PFSK-1 (cell line): ENCODE results near the gene CNOT4.

Experiments
- FOXP2 ChIP-seq: optimal IDR thresholded peaks from 2 replicates; pipeline ENCODE3; 2011; ENCODE audit warnings: borderline replicate concordance, control low read depth, inconsistent platforms; ENCODE audit not compliant: insufficient read depth; ENCODE audit errors: extremely low read length, extremely low read depth
- POLR2AphosphoS5 ChIP-seq: IDR thresholded peaks from 2 replicates; pipeline ENCODE4 v1.6.1; 2012; ENCODE audit warnings: low read depth, mild to moderate bottlenecking, control low read depth, low read length, moderate library complexity
- SIN3A ChIP-seq: IDR thresholded peaks from 2 replicates; pipeline ENCODE4 v1.6.1; 2012; ENCODE audit warnings: mild to moderate bottlenecking, low read length, moderate library complexity, borderline replicate concordance; ENCODE audit not compliant: insufficient read depth
- TAF1 ChIP-seq: IDR thresholded peaks from 2 replicates; pipeline ENCODE4 v1.6.1; 2012; ENCODE audit warnings: low read length, control low read depth, borderline replicate concordance; ENCODE audit not compliant: insufficient read depth
- TF ChIP-seq, protein P1 (sequence below), 2 experiments: IDR thresholded peaks; 2 replicates each; pipeline versions ENCODE4 v1.6.1 to v1.8.0; 2011 to 2012; ENCODE audit warnings: low read depth in 2 of 2, low read length in 2 of 2, control low read depth in 1 of 2, inconsistent platforms in 1 of 2, mild to moderate bottlenecking in 1 of 2, moderate library complexity in 1 of 2; ENCODE audit not compliant: insufficient read depth in 1 of 2

Gene CNOT4

DNA sequence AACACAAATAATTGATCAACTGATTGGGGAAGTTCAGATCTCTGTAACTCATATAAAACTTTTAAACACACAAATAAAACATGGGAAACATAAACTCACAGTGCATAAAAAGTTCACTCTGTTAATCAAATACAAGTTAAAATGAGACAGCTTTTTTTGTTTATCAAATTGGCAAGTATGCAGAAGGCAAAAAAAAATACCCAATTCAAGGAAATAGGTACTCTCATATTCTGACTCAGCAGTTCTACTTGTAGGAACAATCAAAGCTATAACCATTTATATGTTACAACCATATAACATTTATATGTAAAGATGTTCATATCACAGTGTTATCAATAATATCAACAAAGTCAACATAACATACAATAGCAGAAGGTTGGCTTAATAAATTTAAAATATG, 102.0 kb downstream of the CNOT4 start:
- TF ChIP-seq, protein P1, sequence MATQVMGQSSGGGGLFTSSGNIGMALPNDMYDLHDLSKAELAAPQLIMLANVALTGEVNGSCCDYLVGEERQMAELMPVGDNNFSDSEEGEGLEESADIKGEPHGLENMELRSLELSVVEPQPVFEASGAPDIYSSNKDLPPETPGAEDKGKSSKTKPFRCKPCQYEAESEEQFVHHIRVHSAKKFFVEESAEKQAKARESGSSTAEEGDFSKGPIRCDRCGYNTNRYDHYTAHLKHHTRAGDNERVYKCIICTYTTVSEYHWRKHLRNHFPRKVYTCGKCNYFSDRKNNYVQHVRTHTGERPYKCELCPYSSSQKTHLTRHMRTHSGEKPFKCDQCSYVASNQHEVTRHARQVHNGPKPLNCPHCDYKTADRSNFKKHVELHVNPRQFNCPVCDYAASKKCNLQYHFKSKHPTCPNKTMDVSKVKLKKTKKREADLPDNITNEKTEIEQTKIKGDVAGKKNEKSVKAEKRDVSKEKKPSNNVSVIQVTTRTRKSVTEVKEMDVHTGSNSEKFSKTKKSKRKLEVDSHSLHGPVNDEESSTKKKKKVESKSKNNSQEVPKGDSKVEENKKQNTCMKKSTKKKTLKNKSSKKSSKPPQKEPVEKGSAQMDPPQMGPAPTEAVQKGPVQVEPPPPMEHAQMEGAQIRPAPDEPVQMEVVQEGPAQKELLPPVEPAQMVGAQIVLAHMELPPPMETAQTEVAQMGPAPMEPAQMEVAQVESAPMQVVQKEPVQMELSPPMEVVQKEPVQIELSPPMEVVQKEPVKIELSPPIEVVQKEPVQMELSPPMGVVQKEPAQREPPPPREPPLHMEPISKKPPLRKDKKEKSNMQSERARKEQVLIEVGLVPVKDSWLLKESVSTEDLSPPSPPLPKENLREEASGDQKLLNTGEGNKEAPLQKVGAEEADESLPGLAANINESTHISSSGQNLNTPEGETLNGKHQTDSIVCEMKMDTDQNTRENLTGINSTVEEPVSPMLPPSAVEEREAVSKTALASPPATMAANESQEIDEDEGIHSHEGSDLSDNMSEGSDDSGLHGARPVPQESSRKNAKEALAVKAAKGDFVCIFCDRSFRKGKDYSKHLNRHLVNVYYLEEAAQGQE (IDR thresholded peaks at IDR 0.05; ENCODE audit: insufficient read depth in 1 of 2, low read depth in 2 of 2, low read length in 2 of 2): no peak
- TF ChIP-seq TAF1: no peak
- TF ChIP-seq POLR2AphosphoS5: no peak
- no peak for TF ChIP-seq SIN3A
- TF ChIP-seq FOXP2: no peak

GRCh38 chr7:135406918-135407317, 103.0 kb downstream of the CNOT4 start:
- TF ChIP-seq, protein P1 (IDR thresholded peaks at IDR 0.05; ENCODE audit: insufficient read depth in 1 of 2, low read depth in 2 of 2, low read length in 2 of 2): no peak
- no peak for TF ChIP-seq FOXP2
- no peak for TF ChIP-seq TAF1
- no peak for TF ChIP-seq POLR2AphosphoS5
- no peak for TF ChIP-seq SIN3A

GRCh38 chr7:135405969-135406368, 103.9 kb downstream of the CNOT4 start:
- TF ChIP-seq TAF1 (no peak), POLR2AphosphoS5 (no peak), FOXP2 (no peak), SIN3A (no peak)
- TF ChIP-seq, protein P1 (IDR thresholded peaks at IDR 0.05; ENCODE audit: insufficient read depth in 1 of 2, low read depth in 2 of 2, low read length in 2 of 2): no peak

GRCh38 chr7:135403302-135403701, 106.6 kb downstream of the CNOT4 start:
- TF ChIP-seq TAF1: no peak
- TF ChIP-seq SIN3A: no peak
- TF ChIP-seq, protein P1 (IDR thresholded peaks at IDR 0.05; ENCODE audit: insufficient read depth in 1 of 2, low read depth in 2 of 2, low read length in 2 of 2): no peak
- TF ChIP-seq FOXP2: no peak
- no peak for TF ChIP-seq POLR2AphosphoS5

- TF ChIP-seq FOXP2: no peak
- no peak for TF ChIP-seq TAF1
- TF ChIP-seq, protein P1 (IDR thresholded peaks at IDR 0.05; ENCODE audit: insufficient read depth in 1 of 2, low read depth in 2 of 2, low read length in 2 of 2): no peak
- no peak for TF ChIP-seq POLR2AphosphoS5
- no peak for TF ChIP-seq SIN3A
Measured at GRCh38 chr7:135397689-135398088, 112.2 kb downstream of the CNOT4 start.
